ENCODE measurements around the gene ANKZF1.

GRCh38 chr2:219269362-219270054 lies 39.9 kb downstream of the ANKZF1 start:
- no peak for TF ChIP-seq EP300 (IDR thresholded peaks at IDR 0.05; ENCODE audit: borderline replicate concordance)
- TF ChIP-seq TCF12 (IDR thresholded peaks at IDR 0.05; ENCODE audit: low read depth): no peak
- no peak for TF ChIP-seq YY1 (IDR thresholded peaks at IDR 0.05; ENCODE audit: low read depth)
- no peak for TF ChIP-seq RAD21 (IDR thresholded peaks at IDR 0.05; ENCODE audit: low read depth)
- TF ChIP-seq, protein P1, sequence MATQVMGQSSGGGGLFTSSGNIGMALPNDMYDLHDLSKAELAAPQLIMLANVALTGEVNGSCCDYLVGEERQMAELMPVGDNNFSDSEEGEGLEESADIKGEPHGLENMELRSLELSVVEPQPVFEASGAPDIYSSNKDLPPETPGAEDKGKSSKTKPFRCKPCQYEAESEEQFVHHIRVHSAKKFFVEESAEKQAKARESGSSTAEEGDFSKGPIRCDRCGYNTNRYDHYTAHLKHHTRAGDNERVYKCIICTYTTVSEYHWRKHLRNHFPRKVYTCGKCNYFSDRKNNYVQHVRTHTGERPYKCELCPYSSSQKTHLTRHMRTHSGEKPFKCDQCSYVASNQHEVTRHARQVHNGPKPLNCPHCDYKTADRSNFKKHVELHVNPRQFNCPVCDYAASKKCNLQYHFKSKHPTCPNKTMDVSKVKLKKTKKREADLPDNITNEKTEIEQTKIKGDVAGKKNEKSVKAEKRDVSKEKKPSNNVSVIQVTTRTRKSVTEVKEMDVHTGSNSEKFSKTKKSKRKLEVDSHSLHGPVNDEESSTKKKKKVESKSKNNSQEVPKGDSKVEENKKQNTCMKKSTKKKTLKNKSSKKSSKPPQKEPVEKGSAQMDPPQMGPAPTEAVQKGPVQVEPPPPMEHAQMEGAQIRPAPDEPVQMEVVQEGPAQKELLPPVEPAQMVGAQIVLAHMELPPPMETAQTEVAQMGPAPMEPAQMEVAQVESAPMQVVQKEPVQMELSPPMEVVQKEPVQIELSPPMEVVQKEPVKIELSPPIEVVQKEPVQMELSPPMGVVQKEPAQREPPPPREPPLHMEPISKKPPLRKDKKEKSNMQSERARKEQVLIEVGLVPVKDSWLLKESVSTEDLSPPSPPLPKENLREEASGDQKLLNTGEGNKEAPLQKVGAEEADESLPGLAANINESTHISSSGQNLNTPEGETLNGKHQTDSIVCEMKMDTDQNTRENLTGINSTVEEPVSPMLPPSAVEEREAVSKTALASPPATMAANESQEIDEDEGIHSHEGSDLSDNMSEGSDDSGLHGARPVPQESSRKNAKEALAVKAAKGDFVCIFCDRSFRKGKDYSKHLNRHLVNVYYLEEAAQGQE (IDR thresholded peaks at IDR 0.05; ENCODE audit: low read depth): no peak
- no peak for TF ChIP-seq TEAD4 (IDR thresholded peaks at IDR 0.05)
- no peak for TF ChIP-seq TAF1 (IDR thresholded peaks at IDR 0.05; ENCODE audit: low read depth)
- TF ChIP-seq, protein P2, sequence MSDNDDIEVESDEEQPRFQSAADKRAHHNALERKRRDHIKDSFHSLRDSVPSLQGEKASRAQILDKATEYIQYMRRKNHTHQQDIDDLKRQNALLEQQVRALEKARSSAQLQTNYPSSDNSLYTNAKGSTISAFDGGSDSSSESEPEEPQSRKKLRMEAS (IDR thresholded peaks at IDR 0.05): peak; percentile 64; the same call in 1 of the 2 replicates
- no peak for TF ChIP-seq FOXM1 (IDR thresholded peaks at IDR 0.05; ENCODE audit: borderline replicate concordance, low read depth)
- no peak for TF ChIP-seq CEBPB (IDR thresholded peaks at IDR 0.05)
- TF ChIP-seq CREB1 (IDR thresholded peaks at IDR 0.05; ENCODE audit: low read depth): no peak

Data from Ishikawa (cell line).